ENCODE results near the gene CHD9.

CHD9 gene

DNA sequence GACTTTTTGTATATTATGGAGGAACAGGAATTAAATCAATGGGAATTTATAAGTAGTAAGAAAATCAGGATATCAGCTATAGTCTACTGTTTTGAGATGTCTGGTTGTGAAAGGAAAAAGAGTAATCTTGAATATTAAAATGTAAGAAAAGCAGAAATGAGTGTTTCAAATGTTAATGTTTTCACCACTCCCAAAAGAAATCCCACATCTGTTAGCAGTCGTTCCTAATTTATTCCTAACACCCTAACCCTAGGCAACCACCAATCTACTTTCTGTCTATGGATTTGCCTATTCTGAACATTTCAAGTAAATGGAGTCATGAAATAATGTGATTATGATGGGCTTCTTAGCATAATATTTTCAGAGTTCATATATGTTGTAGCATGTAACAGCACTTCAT, 133.0 kb downstream of the CHD9 start:
- no peak overlapping the region for H3K27ac Mint-ChIP-seq
- H3K4me3 Mint-ChIP-seq = no peak overlapping the region
- H3K9me3 Mint-ChIP-seq = peaks cover 34% of the 10 kb centered on the region
- H3K27me3 Mint-ChIP-seq (ENCODE audit: low read depth) = no peaks in the 10 kb centered on the region
- H3K4me1 Mint-ChIP-seq (ENCODE audit: low read depth) = no peaks in the 10 kb centered on the region
- peaks cover 10% of the 10 kb centered on the region for H3K36me3 Mint-ChIP-seq (ENCODE audit: low read depth)

GRCh38 chr16:53191413-53191812, 136.6 kb downstream of the CHD9 start:
- peaks cover 12% of the 10 kb centered on the region for H3K9me3 Mint-ChIP-seq
- H3K27ac Mint-ChIP-seq = no peak overlapping the region
- H3K4me3 Mint-ChIP-seq = no peak overlapping the region
- no peaks in the 10 kb centered on the region for H3K27me3 Mint-ChIP-seq (ENCODE audit: low read depth)
- H3K4me1 Mint-ChIP-seq (ENCODE audit: low read depth) = no peaks in the 10 kb centered on the region
- peaks cover 4% of the 10 kb centered on the region for H3K36me3 Mint-ChIP-seq (ENCODE audit: low read depth)

- Mint-ChIP-seq H3K4me1 (ENCODE audit: low read depth) (no peaks in the 10 kb centered on the region), H3K36me3 (ENCODE audit: low read depth) (no peaks in the 10 kb centered on the region), H3K27ac (no peak overlapping the region), H3K4me3 (no peak overlapping the region), H3K27me3 (ENCODE audit: low read depth) (no peaks in the 10 kb centered on the region), H3K9me3 (peaks cover 4% of the 10 kb centered on the region)
Observed at GRCh38 chr16:53198933-53199332, 144.1 kb downstream of the CHD9 start.

- Mint-ChIP-seq H3K4me3 (no peak overlapping the region), H3K27me3 (ENCODE audit: low read depth) (no peaks in the 10 kb centered on the region), H3K27ac (no peak overlapping the region), H3K4me1 (ENCODE audit: low read depth) (no peaks in the 10 kb centered on the region), H3K9me3 (peaks cover 4% of the 10 kb centered on the region), H3K36me3 (ENCODE audit: low read depth) (no peaks in the 10 kb centered on the region)
Observed at GRCh38 chr16:53201900-53202299, 147.1 kb downstream of the CHD9 start.

- Mint-ChIP-seq H3K9me3 (peaks cover 4% of the 10 kb centered on the region), H3K4me1 (ENCODE audit: low read depth) (no peaks in the 10 kb centered on the region), H3K27ac (no peak overlapping the region), H3K36me3 (ENCODE audit: low read depth) (no peaks in the 10 kb centered on the region), H3K4me3 (no peak overlapping the region), H3K27me3 (ENCODE audit: low read depth) (no peaks in the 10 kb centered on the region)
Observed at GRCh38 chr16:53202398-53202797, 147.6 kb downstream of the CHD9 start.

- H3K36me3 Mint-ChIP-seq (ENCODE audit: low read depth) = peaks cover 2% of the 10 kb centered on the region
- no peaks in the 10 kb centered on the region for H3K9me3 Mint-ChIP-seq
- peak overlapping the region; percentile 63 for H3K4me3 Mint-ChIP-seq
- H3K4me1 Mint-ChIP-seq (ENCODE audit: low read depth) = peaks cover 11% of the 10 kb centered on the region
- no peaks in the 10 kb centered on the region for H3K27me3 Mint-ChIP-seq (ENCODE audit: low read depth)
- H3K27ac Mint-ChIP-seq = peak overlapping the region; percentile 62
Observed at GRCh38 chr16:53207810-53208752, 153.3 kb downstream of the CHD9 start.

DNA sequence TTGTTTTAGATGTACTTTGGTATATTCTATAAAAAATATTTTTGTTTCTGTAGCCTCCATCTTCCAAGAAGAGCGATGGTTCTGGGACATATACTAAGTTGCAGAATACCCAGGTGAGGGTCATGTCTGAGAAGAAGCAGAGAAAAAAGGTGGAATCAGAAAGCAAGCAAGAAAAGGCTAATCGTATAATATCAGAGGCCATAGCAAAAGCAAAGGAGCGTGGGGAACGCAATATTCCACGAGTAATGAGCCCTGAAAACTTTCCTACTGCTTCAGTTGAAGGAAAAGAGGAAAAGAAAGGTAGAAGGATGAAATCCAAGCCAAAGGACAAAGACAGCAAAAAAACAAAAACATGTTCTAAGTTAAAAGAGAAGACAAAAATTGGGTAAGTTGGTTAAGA, 154.6 kb downstream of the CHD9 start:
- Mint-ChIP-seq H3K36me3 (ENCODE audit: low read depth) (peaks cover 2% of the 10 kb centered on the region), H3K4me3 (peak overlapping the region; percentile 61), H3K9me3 (no peaks in the 10 kb centered on the region), H3K27ac (peak overlapping the region; percentile 1), H3K27me3 (ENCODE audit: low read depth) (no peaks in the 10 kb centered on the region), H3K4me1 (ENCODE audit: low read depth) (peaks cover 13% of the 10 kb centered on the region)

DNA sequence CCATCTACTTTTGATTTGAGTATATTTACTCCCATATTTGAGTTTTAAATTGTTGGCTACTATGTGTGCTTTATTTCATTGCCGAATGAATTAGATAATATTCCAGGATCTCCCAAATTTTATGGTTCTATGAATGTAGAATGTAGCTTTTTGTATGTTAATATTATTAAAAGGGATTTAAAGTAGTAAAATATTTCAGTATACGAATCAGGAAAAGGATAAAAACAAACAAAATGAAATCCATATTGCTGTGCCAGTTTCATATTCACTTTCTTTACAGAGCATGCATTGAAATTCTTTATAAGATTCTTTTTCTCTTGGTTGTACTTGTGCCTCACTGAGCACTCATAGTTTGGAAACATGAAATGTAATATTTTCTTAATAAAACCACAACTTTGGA, 155.1 kb downstream of the CHD9 start:
- Mint-ChIP-seq H3K4me3 (no peak overlapping the region), H3K4me1 (ENCODE audit: low read depth) (peaks cover 13% of the 10 kb centered on the region), H3K27ac (no peak overlapping the region), H3K36me3 (ENCODE audit: low read depth) (peaks cover 2% of the 10 kb centered on the region), H3K27me3 (ENCODE audit: low read depth) (no peaks in the 10 kb centered on the region), H3K9me3 (no peaks in the 10 kb centered on the region)

DNA sequence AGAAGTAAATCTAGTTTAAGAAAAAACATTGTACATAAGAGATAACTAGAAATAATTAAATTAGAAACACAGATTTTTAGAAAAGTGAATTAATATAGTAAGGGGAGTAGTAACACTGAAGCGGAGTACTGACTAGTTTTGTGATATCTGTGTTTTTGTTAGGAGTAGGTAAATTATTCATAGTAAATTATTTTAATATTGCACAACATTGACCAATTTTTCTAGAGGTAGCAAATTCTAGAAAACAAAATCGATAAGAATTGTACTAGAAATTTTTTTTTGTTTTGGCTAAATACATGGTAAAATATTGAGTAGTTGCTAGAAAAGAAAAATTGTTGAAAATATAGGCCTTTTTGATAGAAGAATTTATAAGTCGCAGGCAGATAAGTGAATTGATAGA, 156.5 kb downstream of the CHD9 start:
- Mint-ChIP-seq H3K36me3 (ENCODE audit: low read depth) (peaks cover 2% of the 10 kb centered on the region), H3K4me3 (no peak overlapping the region), H3K27ac (no peak overlapping the region), H3K4me1 (ENCODE audit: low read depth) (peaks cover 13% of the 10 kb centered on the region), H3K9me3 (no peaks in the 10 kb centered on the region), H3K27me3 (ENCODE audit: low read depth) (no peaks in the 10 kb centered on the region)

GRCh38 chr16:53212893-53213223, 158.1 kb downstream of the CHD9 start:
- no peak overlapping the region for H3K4me3 Mint-ChIP-seq
- H3K36me3 Mint-ChIP-seq (ENCODE audit: low read depth) = peaks cover 2% of the 10 kb centered on the region
- H3K9me3 Mint-ChIP-seq = no peaks in the 10 kb centered on the region
- H3K27me3 Mint-ChIP-seq (ENCODE audit: low read depth) = no peaks in the 10 kb centered on the region
- H3K27ac Mint-ChIP-seq = no peak overlapping the region
- peaks cover 12% of the 10 kb centered on the region for H3K4me1 Mint-ChIP-seq (ENCODE audit: low read depth)

DNA sequence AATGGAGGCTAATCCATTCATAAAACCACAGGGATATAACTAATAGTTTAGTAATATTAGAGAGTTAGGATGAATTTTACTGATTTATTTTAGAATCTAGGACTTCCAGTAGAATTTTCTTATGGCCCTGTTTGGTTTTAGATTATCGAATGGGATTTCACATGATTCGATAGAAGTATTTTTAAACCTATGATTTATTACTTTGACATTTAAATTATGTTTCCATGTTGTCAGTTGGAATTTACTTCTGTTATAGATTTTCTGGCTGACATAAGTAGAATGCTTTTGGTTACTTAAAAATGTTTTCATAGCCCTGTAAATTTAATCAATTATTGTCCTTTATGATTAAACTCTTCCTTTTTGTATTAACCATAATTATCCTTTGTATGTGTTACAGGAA, 158.8 kb downstream of the CHD9 start:
- Mint-ChIP-seq H3K4me1 (ENCODE audit: low read depth) (peaks cover 5% of the 10 kb centered on the region), H3K9me3 (no peaks in the 10 kb centered on the region), H3K27ac (no peak overlapping the region), H3K27me3 (ENCODE audit: low read depth) (no peaks in the 10 kb centered on the region), H3K4me3 (no peak overlapping the region), H3K36me3 (ENCODE audit: low read depth) (peaks cover 2% of the 10 kb centered on the region)

- Mint-ChIP-seq H3K27me3 (ENCODE audit: low read depth) (no peaks in the 10 kb centered on the region), H3K9me3 (no peaks in the 10 kb centered on the region), H3K4me1 (ENCODE audit: low read depth) (peaks cover 3% of the 10 kb centered on the region), H3K27ac (no peak overlapping the region), H3K4me3 (no peak overlapping the region), H3K36me3 (ENCODE audit: low read depth) (no peaks in the 10 kb centered on the region)
Observed at GRCh38 chr16:53216798-53217197, 162.0 kb downstream of the CHD9 start.

DNA sequence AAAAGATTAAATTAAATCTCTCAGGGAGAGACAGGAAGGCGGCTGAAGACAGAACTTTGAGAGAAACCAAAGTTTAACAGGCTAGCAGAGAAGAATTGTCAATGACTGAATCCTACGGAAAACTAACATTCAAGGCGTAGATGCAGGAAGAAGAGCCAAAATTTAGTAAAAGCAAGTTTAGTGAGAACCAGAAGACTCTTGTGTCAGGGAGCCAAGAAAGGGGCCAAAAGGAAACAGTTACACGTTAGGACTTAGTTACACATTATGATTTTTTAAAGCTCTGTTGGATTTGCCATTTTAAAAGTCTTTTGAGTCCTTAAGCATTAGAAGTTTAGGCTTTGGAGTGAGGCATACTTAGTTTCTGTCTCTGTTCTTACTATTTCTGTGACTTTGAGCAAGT, 164.6 kb downstream of the CHD9 start:
- Mint-ChIP-seq H3K36me3 (ENCODE audit: low read depth) (no peaks in the 10 kb centered on the region), H3K27ac (no peak overlapping the region), H3K9me3 (no peaks in the 10 kb centered on the region), H3K4me1 (ENCODE audit: low read depth) (no peaks in the 10 kb centered on the region), H3K4me3 (no peak overlapping the region), H3K27me3 (ENCODE audit: low read depth) (no peaks in the 10 kb centered on the region)

DNA sequence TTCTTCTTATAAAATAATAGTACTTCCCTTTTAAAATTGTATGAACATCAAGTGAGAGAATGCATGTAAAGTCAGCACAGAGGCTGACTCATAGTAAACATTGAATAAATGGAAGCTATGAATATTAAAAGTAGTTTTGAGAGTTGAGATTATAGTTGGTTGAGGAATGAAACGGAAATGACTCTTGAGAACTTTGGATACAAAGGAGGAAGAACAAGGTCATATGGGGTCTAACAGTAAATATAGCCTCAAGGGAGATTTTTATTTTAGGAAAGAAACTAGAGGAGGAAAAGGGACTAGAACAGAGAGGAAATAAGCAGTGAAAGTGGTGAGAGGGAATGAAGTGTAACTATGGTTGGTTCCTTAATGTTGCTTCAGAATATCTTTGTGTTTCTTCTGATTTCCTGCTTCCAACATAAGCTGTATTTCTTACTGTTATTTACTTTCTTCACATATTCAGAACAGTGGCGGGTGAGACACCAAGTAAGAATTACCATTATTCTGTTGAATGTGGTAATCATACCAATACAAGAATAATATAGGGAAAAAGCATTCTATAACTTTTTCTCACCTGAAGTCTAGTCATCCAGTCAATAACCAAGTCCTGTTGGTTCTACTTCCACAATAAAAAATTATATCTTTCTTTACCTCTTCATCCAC, 165.1 kb downstream of the CHD9 start:
- no peaks in the 10 kb centered on the region for H3K27me3 Mint-ChIP-seq (ENCODE audit: low read depth)
- no peaks in the 10 kb centered on the region for H3K4me1 Mint-ChIP-seq (ENCODE audit: low read depth)
- H3K27ac Mint-ChIP-seq = no peak overlapping the region
- H3K36me3 Mint-ChIP-seq (ENCODE audit: low read depth) = no peaks in the 10 kb centered on the region
- H3K4me3 Mint-ChIP-seq = no peak overlapping the region
- H3K9me3 Mint-ChIP-seq = no peaks in the 10 kb centered on the region

DNA sequence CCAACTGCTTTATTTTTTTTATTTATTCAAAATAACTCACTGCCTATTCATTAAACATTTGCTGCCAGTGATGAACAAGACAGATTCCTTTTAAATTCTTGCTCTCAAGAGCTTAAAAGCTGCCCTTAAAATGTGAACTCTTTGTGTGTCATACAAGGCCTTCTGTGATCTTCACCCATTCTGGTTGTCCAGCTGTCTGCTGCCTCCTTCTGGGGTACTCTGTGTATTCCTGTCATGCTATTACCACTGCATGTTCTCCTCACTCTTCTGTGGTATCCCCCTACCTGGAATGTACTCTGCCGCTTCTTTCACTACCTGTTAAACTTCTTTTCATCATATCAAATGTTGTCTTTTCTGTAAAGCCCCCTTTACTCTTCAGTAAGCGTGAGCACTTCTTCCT, 165.8 kb downstream of the CHD9 start:
- no peak overlapping the region for H3K4me3 Mint-ChIP-seq
- no peaks in the 10 kb centered on the region for H3K27me3 Mint-ChIP-seq (ENCODE audit: low read depth)
- no peak overlapping the region for H3K27ac Mint-ChIP-seq
- no peaks in the 10 kb centered on the region for H3K9me3 Mint-ChIP-seq
- no peaks in the 10 kb centered on the region for H3K4me1 Mint-ChIP-seq (ENCODE audit: low read depth)
- H3K36me3 Mint-ChIP-seq (ENCODE audit: low read depth) = no peaks in the 10 kb centered on the region

Data from T-helper 1 cell treated with Interleukin-12 subunit alpha and Interleukin-12 subunit beta and Interleukin-4 antibody, amounts not matched to agents 30 μg/mL and 1 μg/mL, for 36 hours (primary cell).